ENCODE data around the gene BMP5.

BMP5 gene

DNA sequence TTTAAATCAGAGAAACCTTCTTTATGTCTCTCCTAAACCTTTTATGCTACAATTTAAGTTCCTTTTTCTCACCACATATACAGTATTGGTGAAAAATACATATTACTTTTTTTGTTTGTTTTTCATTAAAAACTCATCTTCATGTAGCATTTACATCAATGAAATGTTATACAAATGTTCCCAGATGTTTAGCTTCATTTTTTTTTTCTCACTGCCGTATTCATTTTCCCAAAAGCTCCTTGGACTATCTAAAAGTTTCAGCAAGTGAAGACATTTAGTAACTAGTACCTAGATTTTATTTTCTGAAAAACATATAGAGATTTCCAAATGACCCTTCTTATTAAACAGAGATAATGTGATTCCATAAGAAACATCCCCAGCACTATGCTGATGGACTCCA lies 128.9 kb downstream of the BMP5 start:
- DNase-seq (ENCODE audit: low read depth, low spot score) = no peak

DNA sequence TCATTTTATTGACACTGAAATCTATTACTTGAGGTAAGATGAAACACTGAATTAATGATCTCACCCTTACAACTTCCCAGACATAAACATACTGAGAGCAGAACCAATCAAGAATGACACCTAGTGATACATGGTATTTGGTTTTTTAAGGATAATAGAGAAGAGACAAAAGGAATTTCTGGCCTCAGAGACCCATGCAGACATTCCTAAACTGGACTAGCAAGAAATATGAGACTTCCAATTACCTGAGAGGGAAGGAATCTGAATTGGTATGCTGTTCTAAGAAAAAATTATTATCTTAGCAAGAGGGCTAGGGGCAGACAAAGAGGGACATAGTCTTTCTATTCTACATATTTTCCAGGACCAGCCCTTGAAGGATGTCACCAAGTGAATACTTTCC lies 141.1 kb downstream of the BMP5 start:
- H3K27ac ChIP-seq = no peak overlapping the region
- no peak for DNase-seq (ENCODE audit: low read depth, low spot score)

More for the DNA sequence above, 128.9 kb downstream of the BMP5 start:
- no peak overlapping the region for H3K27ac ChIP-seq

DNA sequence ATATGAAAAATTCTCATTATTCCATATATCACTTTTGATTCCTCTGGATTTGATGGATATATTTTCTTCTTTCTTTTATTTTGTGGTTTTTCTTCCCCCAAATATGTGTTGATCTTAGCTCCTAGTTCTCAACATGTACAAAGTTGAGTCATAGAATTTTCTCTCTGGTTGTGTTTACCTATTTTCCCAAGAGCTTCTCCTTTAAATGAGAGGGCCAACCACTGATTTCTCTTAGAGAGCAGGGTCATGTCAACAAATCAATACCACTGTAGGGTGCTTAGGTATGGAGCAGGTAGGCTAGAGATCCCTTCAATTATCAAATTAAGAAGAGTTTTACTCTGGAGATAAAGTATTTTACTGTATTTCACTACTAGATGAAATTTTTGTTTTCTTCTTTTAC lies 145.7 kb downstream of the BMP5 start:
- H3K27ac ChIP-seq = no peak overlapping the region
- DNase-seq (ENCODE audit: low read depth, low spot score) = no peak

DNA sequence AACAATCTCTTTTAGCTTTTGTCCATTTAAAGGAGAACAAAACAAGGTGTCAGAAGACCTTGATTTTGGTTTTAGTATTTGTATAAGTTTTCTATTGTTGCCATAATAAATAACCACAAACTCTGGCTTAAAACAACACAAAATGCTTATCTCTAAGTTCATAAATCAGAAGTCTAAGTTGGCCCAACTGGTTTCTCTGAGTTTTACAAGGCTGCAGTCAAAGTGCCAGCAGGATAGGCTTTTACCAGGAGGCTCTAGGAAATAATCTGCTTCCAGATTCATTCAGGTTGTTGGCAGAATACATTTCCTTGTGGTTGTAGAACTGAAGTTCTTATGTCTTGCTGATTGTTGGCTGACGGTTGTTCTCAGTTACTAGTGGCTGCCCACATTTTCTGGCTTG lies 149.2 kb downstream of the BMP5 start:
- H3K27ac ChIP-seq = no peak overlapping the region
- no peak for DNase-seq (ENCODE audit: low read depth, low spot score)

DNA sequence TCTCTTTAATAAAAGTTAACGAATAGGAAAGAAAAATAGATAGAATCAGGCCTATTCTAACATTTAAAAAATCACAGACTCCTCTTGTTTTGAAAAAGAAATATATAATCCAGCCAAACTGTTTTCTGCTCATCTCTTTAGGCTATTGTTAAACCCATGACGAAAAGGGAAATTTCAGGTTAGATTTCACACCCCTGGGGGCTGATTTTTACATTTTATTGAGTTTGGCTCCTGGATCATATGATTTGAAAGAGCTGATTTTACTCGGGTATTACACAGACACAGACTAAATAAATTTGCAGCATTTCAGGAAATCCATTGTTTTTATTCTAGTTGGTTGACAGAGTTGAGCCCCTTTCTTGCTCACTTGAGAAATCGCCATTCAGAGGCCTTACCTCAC lies 160.6 kb downstream of the BMP5 start:
- no peak overlapping the region for H3K27ac ChIP-seq
- DNase-seq (ENCODE audit: low read depth, low spot score) = no peak

DNA sequence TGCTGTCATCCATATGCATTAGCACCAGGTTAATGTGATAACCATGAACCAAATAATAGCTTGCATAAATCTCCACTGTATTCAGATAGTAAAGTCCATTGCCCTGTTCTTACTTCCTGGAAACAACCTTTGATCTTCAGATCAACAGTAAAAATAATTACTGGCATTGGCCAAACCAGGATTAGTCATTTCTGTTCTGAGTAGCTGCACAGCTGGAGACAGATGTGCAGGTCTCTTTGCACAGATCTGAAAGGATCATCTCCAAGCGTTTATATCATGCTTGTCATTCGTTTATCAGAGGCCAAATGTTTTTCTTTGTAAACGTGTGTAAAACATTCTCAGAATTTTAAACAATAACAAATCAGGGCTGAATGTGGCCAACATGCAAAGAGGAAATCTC lies 162.0 kb downstream of the BMP5 start:
- no peak overlapping the region for H3K27ac ChIP-seq
- no peak for DNase-seq (ENCODE audit: low read depth, low spot score)

DNA sequence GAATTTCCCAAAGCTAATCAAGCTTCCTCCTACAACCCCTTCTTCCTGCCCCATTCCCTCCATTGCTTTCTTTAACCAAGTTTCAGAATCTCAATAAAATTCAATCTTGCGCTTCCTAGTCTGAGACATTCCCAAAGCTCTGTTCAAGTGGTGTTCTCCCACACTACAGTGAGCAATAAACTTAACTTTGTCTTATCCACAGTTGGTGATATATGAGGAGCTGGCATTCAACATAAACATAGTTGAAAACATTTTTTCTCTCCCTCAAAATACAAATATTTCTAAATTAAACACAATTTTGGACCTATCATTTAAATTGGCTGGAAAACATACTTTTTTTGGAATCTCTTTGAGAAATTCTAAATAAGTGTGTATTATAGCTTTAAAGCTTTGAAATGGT lies 166.7 kb downstream of the BMP5 start:
- no peak overlapping the region for H3K27ac ChIP-seq
- DNase-seq (ENCODE audit: low read depth, low spot score) = no peak

DNA sequence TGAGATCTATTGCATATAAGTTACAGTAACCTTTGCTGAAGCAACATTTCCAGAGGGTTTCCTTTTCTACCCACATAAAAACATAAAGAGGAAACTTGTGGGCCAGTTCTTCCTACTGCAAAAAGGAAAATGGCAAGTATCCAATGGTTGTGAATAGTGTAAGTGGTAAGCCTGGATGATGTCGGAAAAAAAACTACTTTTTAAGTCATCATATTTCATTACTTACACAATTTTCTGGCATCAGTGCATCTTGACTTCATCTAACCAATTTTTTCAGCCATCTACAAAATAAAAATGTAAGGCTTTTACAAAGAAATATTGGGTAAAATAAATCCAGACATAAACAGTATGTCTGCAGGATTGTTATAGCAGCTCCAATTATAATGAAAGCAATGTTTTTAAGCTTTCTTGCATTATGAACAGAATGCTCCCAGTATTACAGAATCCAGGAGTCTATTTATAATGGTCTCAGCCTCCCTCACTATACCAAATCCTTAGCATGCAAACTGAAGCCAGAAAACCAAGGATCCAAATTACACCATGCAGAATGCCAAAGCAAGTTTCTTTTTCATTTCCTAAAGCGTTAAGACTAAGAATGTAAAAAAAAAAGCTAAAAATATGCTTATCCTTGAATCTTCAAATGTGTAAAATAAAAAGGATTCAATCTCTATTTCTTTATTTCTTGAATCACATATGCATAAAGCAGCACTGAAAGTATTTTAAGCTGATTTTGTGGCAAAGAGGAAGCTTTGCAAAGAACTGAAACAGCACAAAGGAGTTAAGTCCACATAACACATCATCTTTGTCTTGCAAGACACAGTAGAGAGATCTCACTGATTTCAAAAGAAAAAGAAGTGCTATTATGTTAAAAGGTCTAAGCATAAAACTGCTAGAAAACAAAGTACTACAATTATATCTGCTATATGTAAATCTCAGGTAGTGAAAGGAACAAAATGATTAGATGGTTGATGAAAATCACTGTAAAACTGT lies 169.6 kb downstream of the BMP5 start:
- no peak for DNase-seq (ENCODE audit: low read depth, low spot score)
- no peak overlapping the region for H3K27ac ChIP-seq

DNA sequence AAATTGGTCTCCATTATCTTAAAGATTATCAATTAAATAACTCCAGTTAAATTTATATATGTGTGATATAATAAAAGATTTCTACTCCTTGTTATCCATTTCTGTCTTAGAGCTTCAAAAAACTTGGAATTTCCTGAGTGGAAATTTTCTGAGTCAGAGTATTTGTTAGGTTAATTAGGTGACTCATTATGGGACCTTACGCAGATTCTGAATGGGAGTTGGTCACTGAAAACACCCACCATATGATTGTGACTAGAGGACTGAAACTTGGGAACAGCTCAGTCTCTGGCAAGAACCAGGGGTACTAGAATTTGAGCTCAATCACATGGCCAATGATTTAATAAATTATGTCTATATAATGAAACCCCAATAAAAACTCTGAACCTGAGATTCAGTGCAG lies 171.0 kb downstream of the BMP5 start:
- DNase-seq (ENCODE audit: low read depth, low spot score) = peak; percentile 86
- peak overlapping the region; percentile 24 for H3K27ac ChIP-seq
